H1 (cell line): ENCODE results near the gene RAB3IP. TPM values are rescaled to one million over a fixed set of nuclear protein-coding genes. Genes with fewer than 3 reads are reported as not detected.
"Not testable (repeated sequence)": the region's sequence is repeated elsewhere in the genome, so short reads cannot be mapped to it uniquely, and the experiment has no call there.

ENCODE experiments used
- CTCF ChIA-PET: fragments of 300-600 bp; sonication (Branson Sonifier 250); formaldehyde crosslinking; loops from one replicate; lab custom pipeline; 2021; ENCODE audit not compliant: partially characterized antibody; lab: Charles Lee
- POLR2A ChIA-PET: fragments of 300-600 bp; sonication (Branson Sonifier 250); formaldehyde crosslinking; loops from one replicate; lab custom pipeline; 2021; ENCODE audit warnings: inconsistent platforms; ENCODE audit not compliant: partially characterized antibody; lab: Charles Lee
- DNase-seq, 2 experiments: peaks; one replicate each; pipeline versions ENCODE4 v3.0.0 to v3.0.0-alpha.2; 2010 to 2022; ENCODE audit warnings: low spot score in 2 of 2, low read depth in 1 of 2, mixed read lengths in 1 of 2
- FAIRE-seq: peaks from 2 replicates; lab custom pipeline; 2011; peaks lifted over from hg19 to GRCh38; lab: Jason Lieb, UNC
- H2AFZ ChIP-seq: 2 replicates; pipeline ENCODE4 v1.8.1; 2012; ENCODE audit warnings: low read length, inconsistent platforms
- H2AK5ac ChIP-seq: 2 replicates; pipeline ENCODE4 v1.6.1; 2013; ENCODE audit warnings: low read depth, low read length
- H2BK120ac ChIP-seq: replicated peaks from 2 replicates; pipeline ENCODE3; 2013; ENCODE audit warnings: low read depth, low read length, inconsistent platforms
- H2BK12ac ChIP-seq: 2 replicates; pipeline ENCODE4 v1.6.1; 2013; ENCODE audit warnings: low read depth, low read length
- H2BK15ac ChIP-seq: 2 replicates; pipeline ENCODE4 v1.6.1; 2013; ENCODE audit warnings: low read length
- H2BK20ac ChIP-seq: 2 replicates; pipeline ENCODE4 v1.6.1; 2013; ENCODE audit warnings: low read length
- H2BK5ac ChIP-seq: 2 replicates; pipeline ENCODE4 v1.6.1; 2013; ENCODE audit warnings: low read depth, low read length
- H3K14ac ChIP-seq: 2 replicates; pipeline ENCODE4 v1.6.1; 2013; ENCODE audit warnings: inconsistent platforms; ENCODE audit not compliant: insufficient read length
- H3K18ac ChIP-seq: 2 replicates; pipeline ENCODE4 v1.6.1; 2013; ENCODE audit warnings: low read length; ENCODE audit errors: extremely low read depth
- H3K23ac ChIP-seq: 2 replicates; pipeline ENCODE4 v1.6.1; 2013; ENCODE audit warnings: inconsistent platforms; ENCODE audit not compliant: insufficient read length
- H3K23me2 ChIP-seq: 2 replicates; pipeline ENCODE4 v1.6.1; 2013; ENCODE audit warnings: low read depth, low read length
- H3K27ac ChIP-seq: 2 replicates; pipeline ENCODE4 v1.6.1; 2011; ENCODE audit warnings: low read depth, low read length, inconsistent platforms
- H3K27me3 ChIP-seq, 4 experiments: replicated peaks in 1 of 4; 1 replicate in 1 of 4; 2 replicates in 3 of 4; pipeline versions ENCODE4 v1.6.1 to v1.8.1; 2011 to 2013; ENCODE audit warnings: low read length in 3 of 4, mild to moderate bottlenecking in 3 of 4, inconsistent platforms in 2 of 4, mixed read lengths in 2 of 4, moderate library complexity in 1 of 4; ENCODE audit not compliant: control insufficient read depth in 3 of 4, insufficient read depth in 3 of 4; ENCODE audit errors: extremely low read depth in 1 of 4
- H3K36me3 ChIP-seq, 4 experiments: 2 replicates each; pipeline versions ENCODE4 v1.6.1 to v1.8.1; 2011 to 2013; ENCODE audit warnings: mild to moderate bottlenecking in 4 of 4, low read length in 3 of 4, moderate library complexity in 2 of 4, control low read depth in 1 of 4, inconsistent platforms in 1 of 4; ENCODE audit not compliant: insufficient read depth in 4 of 4, control insufficient read depth in 2 of 4
- H3K4ac ChIP-seq: replicated peaks from 2 replicates; pipeline ENCODE3; 2013; ENCODE audit warnings: low read length, low read depth, mixed read lengths, inconsistent platforms; ENCODE audit not compliant: insufficient read length
- H3K4me1 ChIP-seq, 4 experiments: replicated peaks in 1 of 4; 1 replicate in 1 of 4; 2 replicates in 3 of 4; pipeline versions ENCODE4 v1.6.1 to v1.8.1; 2011 to 2013; ENCODE audit warnings: low read length in 3 of 4, inconsistent platforms in 2 of 4, mixed read lengths in 1 of 4; ENCODE audit not compliant: insufficient read depth in 4 of 4, control insufficient read depth in 3 of 4
- H3K4me2 ChIP-seq, 2 experiments: 2 replicates each; pipeline versions ENCODE4 v1.6.1 to v1.8.1; 2011 to 2013; ENCODE audit warnings: low read depth in 2 of 2, low read length in 2 of 2, control low read depth in 1 of 2, inconsistent platforms in 1 of 2, mild to moderate bottlenecking in 1 of 2; ENCODE audit not compliant: insufficient read depth in 1 of 2
- H3K4me3 ChIP-seq, 4 experiments: fragments of 200-600, 300-600 bp in 1 of 4; sonication (generic), shearing (Covaris generic), sonication (Bioruptor Twin) in 1 of 4; 2 replicates each; pipeline versions ENCODE4 v1.5.1 to v1.8.1; 2011 to 2016; ENCODE audit warnings: low read length in 4 of 4, low read depth in 3 of 4, control low read depth in 2 of 4, inconsistent platforms in 2 of 4, mild to moderate bottlenecking in 2 of 4, mixed read lengths in 1 of 4, moderate library complexity in 1 of 4; ENCODE audit not compliant: insufficient read depth in 2 of 4; ENCODE audit errors: extremely low read depth in 1 of 4
- H3K56ac ChIP-seq: replicated peaks from 2 replicates; pipeline ENCODE3; 2013; ENCODE audit warnings: low read depth, mild to moderate bottlenecking, mixed read lengths, low read length, inconsistent platforms; ENCODE audit not compliant: insufficient read length
- H3K79me1 ChIP-seq: 2 replicates; pipeline ENCODE4 v1.6.1; 2013; ENCODE audit warnings: low read depth, low read length, control low read depth
- H3K79me2 ChIP-seq, 2 experiments: 2 replicates each; pipeline versions ENCODE4 v1.6.1 to v1.8.1; 2012 to 2013; ENCODE audit warnings: low read length in 2 of 2, mild to moderate bottlenecking in 2 of 2, inconsistent platforms in 1 of 2; ENCODE audit not compliant: insufficient read depth in 2 of 2, control insufficient read depth in 1 of 2
- H3K9ac ChIP-seq, 4 experiments: replicated peaks in 1 of 4; 1 replicate in 1 of 4; 2 replicates in 3 of 4; pipeline versions ENCODE4 v1.6.1 to v1.8.1; 2011 to 2013; ENCODE audit warnings: low read depth in 3 of 4, low read length in 3 of 4, control low read depth in 2 of 4, mild to moderate bottlenecking in 2 of 4, moderate library complexity in 2 of 4, inconsistent platforms in 1 of 4; ENCODE audit errors: extremely low read depth in 1 of 4
- H3K9me3 ChIP-seq, 2 experiments: 2 replicates each; pipeline versions ENCODE4 v1.6.1 to v1.8.1; 2012 to 2013; ENCODE audit warnings: mild to moderate bottlenecking in 2 of 2, moderate library complexity in 2 of 2, control low read depth in 1 of 2, inconsistent platforms in 1 of 2, low read depth in 1 of 2, low read length in 1 of 2, mixed read lengths in 1 of 2; ENCODE audit not compliant: insufficient read depth in 2 of 2
- H4K20me1 ChIP-seq, 2 experiments: replicated peaks in 1 of 2; 2 replicates each; pipeline versions ENCODE3 to v1.8.1; 2011 to 2013; ENCODE audit warnings: inconsistent platforms in 2 of 2, low read length in 2 of 2, mild to moderate bottlenecking in 1 of 2; ENCODE audit not compliant: insufficient read depth in 2 of 2, control insufficient read depth in 1 of 2
- H4K5ac ChIP-seq: 2 replicates; pipeline ENCODE4 v1.6.1; 2013; ENCODE audit warnings: low read length, low read depth, mixed read lengths, inconsistent platforms; ENCODE audit not compliant: insufficient read length
- H4K8ac ChIP-seq: 2 replicates; pipeline ENCODE4 v1.8.0; 2013; ENCODE audit warnings: mild to moderate bottlenecking, moderate library complexity, low read length, inconsistent platforms; ENCODE audit not compliant: insufficient read depth; ENCODE audit errors: extremely low read depth
- H4K91ac ChIP-seq: replicated peaks from 2 replicates; pipeline ENCODE3; 2013; ENCODE audit warnings: low read length, mixed read lengths, inconsistent platforms; ENCODE audit not compliant: insufficient read length
- WGBS, 2 experiments: shearing (Covaris generic) in 1 of 2; methylation state at CpG; one replicate each; pipeline versions ENCODE4 v1.1.6 to v1.1.7; 2013 to 2015; ENCODE audit warnings: low lambda C conversion rate in 2 of 2, mixed read lengths in 2 of 2, inconsistent platforms in 1 of 2, low coverage in 1 of 2, missing lambda C conversion rate in 1 of 2; ENCODE audit not compliant: insufficient replicate concordance in 2 of 2, insufficient coverage in 1 of 2, insufficient read length in 1 of 2; ENCODE audit errors: extremely low coverage in 1 of 2, missing lambda C conversion rate in 1 of 2; 5-methylcytosine and 5-hydroxymethylcytosine counted together
- polyA plus RNA-seq, 7 experiments: library from polyadenylated mRNA; depleted of rRNA in 3 of 7; stranded (reverse) in 5 of 7; unstranded in 2 of 7; fragments of >200 nt in 5 of 7; fragments of 200-250 nt in 2 of 7; gene quantifications; 1 replicate in 5 of 7; 2 replicates in 1 of 7; 4 replicates in 1 of 7; pipeline versions ENCODE4 v1.2.1 to v1.2.3, GENCODE V29; 2011 to 2013; ENCODE audit warnings: missing spikeins in 2 of 7, mixed read lengths in 2 of 7
- total RNA-seq: library from RNA; stranded (reverse); fragmentation: NEBNext Ultra II Directional; extraction: Animal tissue kit (Norgen Biotek cat#: 25700); gene quantifications from 2 replicates; pipeline ENCODE4 v1.2.1, GENCODE V29; 2021

RAB3IP gene
- total and polyA plus RNA-seq, 2 of the 8 experiments (the other 6 are each of a cell fraction or from before 2014, with no cell fraction given) = 17.7 to 34.6 TPM

- H2BK20ac ChIP-seq, H3K79me1 ChIP-seq, H3K56ac ChIP-seq, H4K91ac ChIP-seq, H4K8ac ChIP-seq, H4K20me1 ChIP-seq, H2BK5ac ChIP-seq, H3K4me3 ChIP-seq, H3K9me3 ChIP-seq, H3K18ac ChIP-seq, H2BK15ac ChIP-seq, H3K4ac ChIP-seq, H3K4me1 ChIP-seq, CTCF ChIA-PET, H3K14ac ChIP-seq, DNase-seq, H3K27ac ChIP-seq, H4K5ac ChIP-seq, H3K23ac ChIP-seq, H3K79me2 ChIP-seq, H3K23me2 ChIP-seq, H2BK120ac ChIP-seq, H2AK5ac ChIP-seq, H3K4me2 ChIP-seq, H3K27me3 ChIP-seq, H2AFZ ChIP-seq, FAIRE-seq, H2BK12ac ChIP-seq, H3K9ac ChIP-seq: not testable (repeated sequence)
- peaks cover 0 to 18% (median 7%) of the 10 kb centered on the region in 4 experiments; a peak in 5 of 8 replicates for H3K36me3 ChIP-seq
- POLR2A ChIA-PET = interaction anchor here (1.3 kb wide), 1 partner anchor 331 kb away, joined by 3 read pairs; no protein-coding TSS in a partner anchor
- 100% methylated on average over 7 of the region's 39 CpGs; no CpG with 5 or more reads in 1 of the 2 experiments for WGBS, 2 experiments
These were observed 20.9 kb downstream of the RAB3IP start for GRCh38 chr12:69759581-69759980.
